IPS-NIHi7 (cell line): ENCODE measurements around the gene PMVK.

Experiments
- DNase-seq: peaks from one replicate; pipeline ENCODE4 v3.0.0; 2012; ENCODE audit warnings: mixed read lengths; ENCODE audit errors: extremely low spot score

The PMVK gene

DNA sequence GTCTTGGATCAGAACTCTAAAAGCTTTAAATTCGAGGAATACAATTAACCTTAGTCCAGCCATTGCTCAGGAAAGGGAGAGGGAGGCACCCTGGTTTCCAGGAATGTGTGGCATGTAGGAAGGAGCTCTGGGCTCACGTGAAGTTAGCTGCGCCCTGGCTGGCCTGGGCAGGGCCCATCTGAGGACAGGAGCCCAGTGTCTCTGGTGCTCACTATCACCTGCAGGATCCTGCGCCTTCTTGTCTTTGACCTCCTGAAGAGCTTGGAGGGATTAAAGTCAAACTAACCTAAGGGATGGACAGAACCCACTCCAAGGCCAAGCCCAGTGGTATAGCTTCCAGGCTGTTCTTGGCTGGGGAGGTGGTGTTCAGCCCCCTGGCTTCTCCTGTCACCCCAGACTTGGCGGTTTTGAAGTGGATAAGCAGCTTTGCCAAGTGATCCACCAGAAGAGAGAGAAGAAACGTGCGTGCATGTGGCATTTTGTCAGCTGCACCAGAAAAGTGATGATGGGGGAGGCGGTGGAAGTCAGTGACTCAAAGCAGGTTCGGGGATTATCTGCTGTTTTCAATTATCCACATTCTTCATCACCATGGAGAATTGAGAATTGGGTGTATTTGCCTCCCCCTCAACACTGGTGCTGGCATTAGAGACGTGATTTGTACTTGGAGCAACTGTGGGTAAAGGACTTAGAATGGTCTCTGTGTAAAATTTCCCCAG lies 54.5 kb downstream of the PMVK start:
- DNase-seq, result no peak

DNA sequence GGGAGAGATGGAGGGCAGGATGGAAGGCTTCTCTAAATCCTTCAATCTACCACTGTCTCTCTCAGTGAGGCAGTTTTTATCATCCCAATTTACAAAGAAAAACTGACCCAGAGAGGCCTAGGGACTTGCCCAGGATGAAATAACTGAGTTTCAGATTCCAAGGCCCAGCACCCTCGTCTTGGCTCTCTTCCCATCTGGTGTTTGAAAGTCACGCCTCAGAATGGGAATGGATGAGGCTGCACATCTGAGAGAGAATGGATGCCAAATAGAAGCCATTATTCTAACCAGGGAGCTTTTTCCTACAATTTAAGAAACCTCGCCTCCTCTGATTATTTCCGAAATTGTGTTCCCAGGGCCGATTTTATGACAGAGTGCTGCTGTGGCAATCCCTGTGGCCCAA lies 55.8 kb downstream of the PMVK start:
- DNase-seq, result no peak

DNA sequence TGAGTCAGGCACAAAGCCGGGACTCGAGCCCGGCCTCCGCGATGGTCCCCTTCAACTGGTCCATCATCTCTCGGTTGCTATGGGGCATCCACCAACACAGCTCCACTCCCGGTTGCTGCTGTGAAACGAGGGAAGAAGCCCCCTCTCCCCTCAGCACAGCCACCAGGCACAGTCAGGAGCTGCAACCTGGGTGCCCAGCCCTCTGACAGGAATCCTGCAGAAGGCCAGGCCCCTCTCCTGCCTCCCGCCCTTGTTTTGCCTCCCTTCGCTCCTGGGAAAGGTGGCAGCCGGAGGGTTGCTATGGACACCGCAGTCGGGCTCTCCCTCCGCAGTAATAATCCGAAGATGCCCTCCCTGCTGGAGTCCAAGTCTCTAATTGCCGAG lies 57.5 kb downstream of the PMVK start:
- DNase-seq, result no peak

DNA sequence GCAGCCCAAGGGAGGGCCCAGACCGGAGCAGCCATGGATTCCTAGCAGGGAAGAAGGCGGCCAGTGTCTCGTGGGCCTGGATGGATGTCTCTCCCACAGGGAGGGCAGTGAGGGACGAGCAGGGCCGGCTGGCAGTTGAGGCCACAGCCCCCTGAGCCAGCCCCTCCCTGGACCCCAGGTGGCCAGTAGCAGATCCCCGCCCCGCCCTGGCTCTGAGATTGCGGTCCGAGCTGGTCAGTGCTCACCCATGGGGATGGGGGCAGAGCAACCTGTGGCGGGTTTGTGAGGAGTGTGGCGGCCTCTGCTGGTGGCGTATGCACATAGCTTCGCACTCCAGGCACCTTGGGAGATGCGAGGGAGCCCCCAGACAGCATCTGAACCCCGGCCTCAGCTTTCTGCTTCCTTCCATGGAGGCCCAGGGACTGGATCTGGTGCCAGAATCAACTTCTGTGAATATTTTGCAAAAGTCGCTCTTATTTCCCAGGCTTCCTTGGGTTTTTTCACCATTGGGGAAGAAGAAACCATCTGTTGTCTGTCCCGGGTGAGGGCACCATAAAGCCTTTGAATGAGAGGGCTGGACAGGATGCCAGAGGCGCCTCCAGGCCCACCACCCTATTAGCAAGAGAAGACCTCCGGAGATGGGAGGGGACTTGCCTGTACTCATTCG lies 58.0 kb downstream of the PMVK start:
- DNase-seq, result peak; percentile 90

DNA sequence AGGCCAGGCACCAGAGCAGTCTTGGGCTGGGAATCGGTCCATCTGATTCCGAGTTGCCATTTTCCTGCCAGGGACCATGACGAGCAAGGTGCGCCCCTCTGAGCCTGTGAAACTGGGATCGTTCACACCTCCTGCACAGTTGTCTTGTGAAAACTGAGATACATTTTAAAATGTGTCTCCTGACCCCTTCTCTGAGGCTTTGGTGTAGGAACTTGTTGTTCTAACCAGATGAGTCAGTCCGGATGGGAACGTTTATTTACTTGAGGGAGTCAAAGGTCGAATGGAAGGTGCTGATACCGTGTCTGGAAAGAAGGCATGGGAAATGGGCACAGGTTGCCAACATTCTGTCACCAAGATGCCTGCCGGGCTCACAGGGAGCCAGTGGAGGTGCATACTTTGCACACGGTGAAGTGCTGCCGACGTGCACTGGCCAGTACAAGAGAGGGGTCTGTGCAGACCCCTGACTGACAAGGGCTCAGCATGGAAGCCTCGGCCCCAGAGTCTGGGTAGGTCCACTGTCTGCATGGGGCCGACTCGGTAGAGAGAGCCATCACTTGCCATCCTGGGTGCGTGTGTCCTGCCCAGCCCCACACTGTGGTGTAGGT lies 59.0 kb downstream of the PMVK start:
- no peak for DNase-seq

DNA sequence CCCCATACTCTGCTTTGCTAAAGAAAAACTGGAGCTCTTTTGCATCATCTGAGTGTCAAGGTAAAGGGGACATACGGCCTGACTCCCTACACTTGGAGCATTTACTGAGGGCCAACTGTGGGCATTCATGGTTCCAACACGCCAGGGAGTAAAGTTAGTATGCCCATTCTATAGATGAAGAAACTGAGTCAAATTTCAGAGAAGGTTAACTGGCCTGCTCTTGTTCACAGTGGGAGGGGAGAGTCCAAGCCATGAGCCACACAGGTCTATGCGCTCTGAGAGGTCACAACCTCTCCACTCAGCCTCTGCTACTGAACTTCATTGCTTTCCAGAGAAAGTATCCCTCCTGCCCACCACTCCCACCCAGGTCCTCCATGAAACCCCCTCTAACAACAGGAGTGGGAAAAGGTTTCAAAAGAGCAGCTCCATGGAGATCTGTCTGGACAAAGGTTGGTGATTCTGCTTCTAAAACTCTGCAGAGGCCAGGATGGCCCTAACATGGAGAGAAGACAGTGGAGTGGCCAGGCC lies 59.6 kb downstream of the PMVK start:
- no peak for DNase-seq
